Left ventricle myocardium inferior (tissue), 1 donor: ENCODE measurements around the gene A1BG. TPM values are rescaled to one million over a fixed set of nuclear protein-coding genes. Genes with fewer than 3 reads are reported as not detected.

Experiments used
- DNase-seq: peaks from one replicate; pipeline ENCODE4 v3.0.0-alpha.2; 2020
- H3K27ac ChIP-seq: fragments of 200-600 bp; replicated peaks from 2 replicates; pipeline ENCODE4 v1.8.0; 2021
- H3K27me3 ChIP-seq: fragments of 200-600 bp; 2 replicates; pipeline ENCODE4 v1.8.0; 2021; ENCODE audit warnings: low read depth
- H3K36me3 ChIP-seq: fragments of 200-600 bp; 2 replicates; pipeline ENCODE4 v1.8.0; 2021
- H3K4me1 ChIP-seq: fragments of 200-600 bp; 2 replicates; pipeline ENCODE4 v1.8.0; 2021
- H3K4me3 ChIP-seq: fragments of 200-600 bp; 2 replicates; pipeline ENCODE4 v1.8.0; 2021; ENCODE audit warnings: mild to moderate bottlenecking, moderate library complexity
- H3K9me3 ChIP-seq: fragments of 200-600 bp; replicated peaks from 2 replicates; pipeline ENCODE4 v1.8.0; 2021
- CTCF ChIP-seq: fragments of 200-600 bp; IDR thresholded peaks from 2 replicates; pipeline ENCODE4 v1.8.0; 2021; ENCODE audit warnings: antibody characterized with exemption, mild to moderate bottlenecking, borderline replicate concordance
- intact Hi-C: fragments of 100-400 bp; cut with micrococcal nuclease; formaldehyde crosslinking; loops from one replicate; pipeline ENCODE4 v1.11.0; 2022
- total RNA-seq: library from RNA; stranded (reverse); fragmentation: NEBNext Ultra II Directional; extraction: Animal tissue kit (Norgen Biotek cat#: 25700); gene quantifications from one replicate; pipeline ENCODE4 v1.2.1, GENCODE V29; 2021
- donor health status: DM: no; HTN: yes; CAD: no; lungs with severe emphysema.

Gene A1BG
- total RNA-seq, 1 donor from 2014 or later = 3.7 TPM

GRCh38 chr19:58307736-58308135, 45.6 kb downstream of the A1BG start:
- peaks cover 32% of the 10 kb centered on the region for H3K4me1 ChIP-seq
- no peaks in the 10 kb centered on the region for H3K27me3 ChIP-seq
- H3K4me3 ChIP-seq = no peak overlapping the region
- H3K36me3 ChIP-seq = peaks cover 50% of the 10 kb centered on the region
- no peak overlapping the region for H3K27ac ChIP-seq
- intact Hi-C loops = no loop called here
- TF ChIP-seq CTCF = no peak
- no peak for DNase-seq
- H3K9me3 ChIP-seq = no peaks in the 10 kb centered on the region

GRCh38 chr19:58305932-58306323, 47.4 kb downstream of the A1BG start:
- Histone ChIP-seq H3K27me3 (no peaks in the 10 kb centered on the region), H3K9me3 (no peaks in the 10 kb centered on the region), H3K4me1 (peaks cover 32% of the 10 kb centered on the region), H3K36me3 (peaks cover 46% of the 10 kb centered on the region), H3K4me3 (peak overlapping the region; percentile 96), H3K27ac (peak overlapping the region; percentile 93)
- intact Hi-C loops = no loop called here
- no peak for DNase-seq
- TF ChIP-seq CTCF = no peak

- peak; percentile 44 for TF ChIP-seq CTCF
- peak within 1 kb of the TSS; percentile 96 for H3K4me3 ChIP-seq
- peak within 1 kb of the TSS; percentile 93 for H3K27ac ChIP-seq
- peaks cover 53% of the 10 kb centered on the region for H3K36me3 ChIP-seq
- intact Hi-C loops = no loop called here
- DNase-seq = peak; percentile 96
- no peaks in the 10 kb centered on the region for H3K9me3 ChIP-seq
- peaks cover 29% of the 10 kb centered on the region for H3K4me1 ChIP-seq
- no peaks in the 10 kb centered on the region for H3K27me3 ChIP-seq
These were observed 48.0 kb downstream of the A1BG start, which contains the start of gene ERVK3-1 for GRCh38 chr19:58305065-58305931. ERVK3-1 (plus strand) TSS chr19:58305377; CDS start chr19:58312169, 6,792 bp downstream.

GRCh38 chr19:58304748-58305064, 48.6 kb downstream of the A1BG start:
- H3K4me3 ChIP-seq = peak overlapping the region; percentile 96
- intact Hi-C loops = no loop called here
- peaks cover 29% of the 10 kb centered on the region for H3K4me1 ChIP-seq
- H3K36me3 ChIP-seq = peaks cover 58% of the 10 kb centered on the region
- TF ChIP-seq CTCF = no peak
- peak overlapping the region; percentile 93 for H3K27ac ChIP-seq
- no peak for DNase-seq
- no peaks in the 10 kb centered on the region for H3K9me3 ChIP-seq
- H3K27me3 ChIP-seq = no peaks in the 10 kb centered on the region

GRCh38 chr19:58304255-58304654, 49.0 kb downstream of the A1BG start:
- Histone ChIP-seq H3K9me3 (no peaks in the 10 kb centered on the region), H3K36me3 (peaks cover 60% of the 10 kb centered on the region), H3K27ac (peak overlapping the region; percentile 93), H3K4me1 (peaks cover 29% of the 10 kb centered on the region), H3K27me3 (no peaks in the 10 kb centered on the region), H3K4me3 (peak overlapping the region; percentile 96)
- intact Hi-C loops = no loop called here
- no peak for TF ChIP-seq CTCF
- no peak for DNase-seq
